Stimulated activated CD4-positive, alpha-beta T cell treated with anti-CD3 and anti-CD28 coated beads, TNF-alpha, amount 100 ng/mL, for 4 hours (primary cell): ENCODE data around the gene TNNT3.

ENCODE experiments used
- DNase-seq, 3 experiments: peaks; one replicate each; pipeline ENCODE4 v3.0.0-alpha.2; 2020; ENCODE audit warnings: low read depth in 3 of 3

Gene TNNT3

GRCh38 chr11:1922481-1923081 lies 3.1 kb downstream of the TNNT3 start:
- DNase-seq = no peak

GRCh38 chr11:1923201-1923956 lies 3.9 kb downstream of the TNNT3 start:
- DNase-seq = no peak

DNA sequence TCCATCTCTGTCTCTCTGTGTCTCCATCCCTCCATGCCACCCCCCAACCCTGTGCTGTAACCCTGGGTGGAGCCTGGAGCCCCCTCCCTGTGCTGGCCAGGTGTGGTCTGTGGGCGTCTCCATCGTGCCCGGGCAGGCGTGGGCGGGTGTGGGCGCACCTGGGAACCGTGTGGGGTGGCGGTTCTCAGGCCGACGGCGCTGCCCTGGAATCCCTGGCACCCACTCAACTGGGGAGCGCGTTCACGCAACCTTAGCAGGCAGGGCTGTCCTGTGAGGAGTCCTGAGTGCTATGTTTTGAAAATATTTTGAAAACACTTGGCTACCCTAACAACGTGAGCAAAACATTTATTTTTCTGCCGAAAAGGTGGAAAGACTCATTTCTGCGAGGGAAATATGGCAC lies 4.7 kb downstream of the TNNT3 start:
- DNase-seq = no peak

- DNase-seq = no peak
These were observed 5.3 kb downstream of the TNNT3 start for GRCh38 chr11:1924646-1925372.

GRCh38 chr11:1925373-1926155 lies 6.1 kb downstream of the TNNT3 start:
- no peak for DNase-seq

DNA sequence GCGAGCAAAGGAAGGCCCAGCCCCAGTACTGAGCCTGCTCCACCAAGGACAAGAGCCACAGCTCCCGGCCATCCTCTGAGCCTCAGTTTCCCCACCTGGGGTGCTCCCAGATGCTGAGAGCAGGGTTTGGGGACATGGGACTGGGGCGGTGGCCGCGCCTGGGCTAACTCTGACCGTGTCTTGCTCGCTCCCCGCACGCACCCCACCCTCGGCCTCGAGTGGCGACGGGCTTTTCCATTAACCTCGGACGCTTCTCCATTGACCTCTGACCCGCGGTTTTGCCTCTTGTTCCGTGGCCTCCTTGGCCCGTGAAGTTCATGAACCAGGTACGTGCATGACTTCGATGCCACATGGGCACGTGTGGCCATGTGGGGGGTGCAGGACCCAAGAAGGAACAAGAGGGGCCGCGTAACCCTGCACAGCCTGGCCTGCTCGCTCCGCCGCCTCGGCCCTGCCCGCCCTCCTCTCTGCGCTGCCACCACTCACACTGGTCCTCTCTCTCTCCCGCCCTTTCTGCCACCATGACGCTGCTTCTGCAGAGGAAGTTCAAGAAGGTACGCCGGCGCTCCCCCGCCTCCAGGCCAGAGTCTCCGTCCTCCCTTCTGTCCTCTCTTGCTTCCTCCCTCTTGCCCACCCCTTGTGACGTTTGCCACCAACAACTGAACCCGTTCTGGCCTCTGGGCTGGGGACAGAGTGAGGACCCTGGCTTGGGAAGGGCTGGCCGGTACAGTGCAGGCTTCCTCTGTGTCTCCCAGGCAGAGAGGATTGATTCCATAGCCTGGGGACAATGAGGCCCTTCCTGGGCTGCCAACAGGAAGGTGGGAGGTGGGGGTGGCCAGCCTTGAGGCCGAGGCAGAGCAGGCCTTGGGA lies 6.9 kb downstream of the TNNT3 start:
- no peak for DNase-seq

DNA sequence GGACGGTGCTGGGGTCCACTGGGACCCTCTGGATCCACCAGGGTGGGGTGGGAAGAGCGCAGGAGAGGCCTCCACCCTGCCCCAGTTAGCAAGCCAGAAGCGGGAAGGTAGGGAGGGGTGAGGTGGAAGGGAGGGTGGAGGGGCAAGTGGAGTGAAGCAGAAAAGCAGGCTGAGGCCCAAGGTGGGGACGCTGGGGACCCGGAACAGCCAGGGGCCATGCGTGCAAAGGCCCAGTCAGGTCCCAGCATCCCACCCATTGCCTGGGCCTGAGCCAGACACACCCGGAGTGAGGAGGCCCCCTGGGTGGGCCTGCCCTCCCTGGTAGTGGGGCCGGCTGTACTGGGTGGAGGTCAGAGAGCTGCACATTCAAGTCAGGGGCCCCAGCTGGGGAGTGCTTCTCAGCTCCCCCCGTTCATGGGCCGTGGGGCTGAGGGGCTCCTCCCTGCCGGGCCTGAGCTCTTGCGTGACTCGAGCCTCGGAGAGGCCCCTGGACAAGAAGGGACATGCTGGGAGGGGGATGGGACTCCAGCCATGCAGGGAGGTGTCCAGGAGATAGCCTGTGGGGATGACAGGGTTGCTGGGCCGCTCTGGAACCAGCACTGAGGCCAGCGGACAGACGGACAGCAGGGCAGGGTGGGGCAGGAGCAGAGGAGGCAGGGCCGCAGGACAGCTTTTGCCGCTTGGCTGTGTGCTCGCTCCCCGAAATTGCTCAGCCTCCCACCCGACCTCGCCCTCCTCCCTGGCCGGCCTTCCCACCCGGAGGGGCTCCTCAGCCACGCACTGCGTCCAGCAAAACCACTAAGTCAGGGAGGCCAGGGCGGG lies 7.7 kb downstream of the TNNT3 start:
- DNase-seq = no peak

GRCh38 chr11:1927848-1928469 lies 8.5 kb downstream of the TNNT3 start:
- no peak for DNase-seq

GRCh38 chr11:1928470-1928890 lies 9.0 kb downstream of the TNNT3 start:
- no peak for DNase-seq

GRCh38 chr11:1928891-1929541 lies 9.5 kb downstream of the TNNT3 start:
- DNase-seq = no peak

DNA sequence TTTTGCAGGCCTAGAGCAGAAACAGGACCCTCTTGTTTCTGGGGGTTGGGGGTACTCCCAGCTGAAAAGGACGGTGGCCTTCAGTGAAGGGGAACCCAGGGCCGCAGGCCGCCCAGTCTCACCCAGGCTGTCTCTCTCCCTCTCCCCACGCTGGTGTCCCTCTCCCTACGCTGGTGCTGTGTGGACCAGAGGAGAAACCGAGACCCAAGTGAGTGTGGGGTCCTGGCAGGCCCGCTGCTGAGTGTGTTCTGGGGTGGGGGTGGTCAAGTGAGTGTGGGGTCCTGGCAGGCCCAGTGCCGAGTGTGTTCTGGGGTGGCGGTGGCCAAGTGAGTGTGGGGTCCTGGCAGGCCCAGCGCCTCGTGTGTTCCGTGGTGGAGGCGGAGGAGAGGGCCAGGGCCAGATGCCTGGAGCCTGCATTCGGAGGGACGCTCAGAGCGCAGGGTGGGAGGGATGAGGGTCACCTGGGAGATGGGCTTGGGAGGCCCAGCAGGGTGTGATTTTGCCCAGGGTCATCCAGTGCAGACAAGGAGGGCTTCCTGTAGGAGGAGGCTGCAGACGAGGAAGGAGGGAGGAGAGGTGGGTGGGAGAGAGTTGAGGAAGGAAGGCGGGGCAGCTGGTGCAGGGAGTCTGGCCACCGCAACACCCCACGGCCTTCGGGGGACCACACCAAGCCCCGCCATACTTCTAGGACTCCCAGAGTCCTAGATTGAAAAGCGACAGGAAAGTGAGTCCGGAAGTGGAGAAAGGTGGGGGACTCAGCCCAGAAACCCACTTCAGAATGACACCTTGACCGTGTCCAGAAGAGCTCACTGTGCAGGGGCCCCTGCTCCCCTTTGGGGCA lies 10.3 kb downstream of the TNNT3 start:
- DNase-seq = no peak

GRCh38 chr11:1930462-1930830 lies 10.9 kb downstream of the TNNT3 start:
- no peak for DNase-seq

- DNase-seq = no peak
These were observed 12.0 kb downstream of the TNNT3 start for GRCh38 chr11:1931341-1932104.

DNA sequence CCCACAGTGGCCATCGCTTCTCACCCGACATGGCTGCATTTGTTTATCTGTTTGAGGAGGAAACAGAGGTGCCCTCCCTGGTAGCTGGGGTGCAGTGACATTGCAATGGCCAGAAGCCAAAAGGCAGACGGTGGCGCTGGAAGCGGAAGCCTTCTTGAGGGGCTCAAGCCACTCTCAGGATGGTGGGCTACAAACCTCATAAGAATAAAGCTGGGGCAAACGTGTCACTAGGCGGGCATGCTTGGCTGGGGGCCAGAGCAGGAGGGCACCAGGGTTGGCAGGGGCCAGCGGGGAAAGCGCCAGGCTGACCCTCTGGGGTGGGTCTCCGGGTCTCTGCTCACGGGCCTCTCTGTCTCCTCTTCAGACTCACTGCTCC lies 12.6 kb downstream of the TNNT3 start:
- no peak for DNase-seq

DNA sequence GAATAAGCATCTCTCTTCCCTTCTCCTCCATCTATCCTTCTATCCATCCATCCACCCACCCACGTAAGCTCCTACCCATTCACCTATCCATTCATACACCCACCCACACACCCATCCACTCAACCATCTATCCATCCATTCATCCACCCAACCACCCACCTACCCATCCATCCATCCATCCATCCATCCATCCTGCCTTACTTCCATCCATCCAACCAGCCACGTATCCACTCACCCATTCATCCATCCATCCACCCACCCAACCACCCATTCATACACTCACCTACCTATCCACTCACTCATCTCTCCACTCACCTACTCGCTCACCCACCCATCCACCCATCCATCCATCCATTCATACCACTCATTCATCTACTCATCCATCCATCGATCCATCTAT lies 13.2 kb downstream of the TNNT3 start:
- no peak for DNase-seq

- DNase-seq = no peak
These were observed 14.2 kb downstream of the TNNT3 start for GRCh38 chr11:1933416-1934334.
